Amniotic stem cell (primary cell): ENCODE results near the gene GNAS-AS1.

Experiments
- DNase-seq: peaks from one replicate; lab custom pipeline; 2025; lab: John Stamatoyannopoulos, UW

GNAS-AS1 gene

DNA sequence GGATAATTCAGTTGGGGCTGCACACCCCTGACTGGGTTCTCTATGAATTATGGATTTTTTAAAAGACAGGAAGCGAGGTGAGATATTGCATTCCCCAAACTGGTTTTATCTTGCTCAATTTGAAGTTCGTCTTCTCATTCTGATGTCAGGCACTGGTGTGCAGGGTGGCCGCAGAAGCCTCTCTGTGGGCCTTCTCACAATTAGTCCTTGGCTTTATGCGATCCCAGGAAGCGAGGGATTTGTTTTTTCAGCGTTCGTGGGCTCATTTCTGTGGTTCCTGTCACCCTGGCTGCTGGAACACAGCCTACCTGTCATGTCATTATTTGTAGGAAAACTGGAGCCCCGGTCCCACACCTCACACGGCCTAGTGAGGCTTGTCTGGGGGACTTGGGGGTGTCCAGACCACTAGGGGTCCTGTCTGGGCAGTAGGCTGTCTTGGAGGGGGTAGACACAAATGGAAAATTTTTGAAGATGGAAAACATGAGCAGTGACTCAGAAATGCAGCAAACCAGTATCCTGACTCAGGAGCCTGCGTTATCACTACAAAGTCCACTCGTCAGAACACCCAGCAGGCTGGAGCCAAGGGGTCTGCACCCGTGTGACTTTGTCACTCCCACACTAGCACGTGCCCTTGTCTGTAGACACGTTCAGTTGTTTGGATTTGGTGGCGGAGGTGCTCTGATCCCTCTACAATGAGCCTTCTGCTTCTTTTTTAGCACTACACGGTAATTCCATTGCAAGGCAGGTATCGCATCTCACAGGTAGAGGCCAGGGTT lies 42.2 kb downstream of the GNAS-AS1 start:
- DNase-seq: no peak

GRCh38 chr20:58807801-58808200 lies 42.9 kb downstream of the GNAS-AS1 start:
- no peak for DNase-seq

DNA sequence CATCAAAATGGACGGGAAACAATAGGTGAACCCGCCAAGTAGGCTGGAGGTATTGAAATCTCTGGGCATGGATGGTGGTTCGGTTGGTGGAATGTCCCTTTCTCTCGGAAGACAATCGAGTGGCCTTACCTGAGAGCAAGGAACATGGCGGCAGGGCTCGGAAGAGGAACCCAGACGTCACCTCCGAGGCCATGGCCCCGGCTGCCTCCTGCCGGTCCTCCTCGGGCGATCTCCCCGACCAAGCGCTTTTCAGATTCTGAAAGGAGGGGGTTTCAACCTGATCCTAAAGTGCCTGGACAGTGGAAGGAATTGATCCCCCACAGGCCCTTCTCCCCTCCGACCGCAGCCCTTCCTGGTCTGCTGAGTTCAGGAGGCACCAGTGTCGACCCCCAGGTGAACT lies 47.2 kb downstream of the GNAS-AS1 start:
- DNase-seq: no peak

GRCh38 chr20:58802061-58802460 lies 48.6 kb downstream of the GNAS-AS1 start:
- DNase-seq: no peak

DNA sequence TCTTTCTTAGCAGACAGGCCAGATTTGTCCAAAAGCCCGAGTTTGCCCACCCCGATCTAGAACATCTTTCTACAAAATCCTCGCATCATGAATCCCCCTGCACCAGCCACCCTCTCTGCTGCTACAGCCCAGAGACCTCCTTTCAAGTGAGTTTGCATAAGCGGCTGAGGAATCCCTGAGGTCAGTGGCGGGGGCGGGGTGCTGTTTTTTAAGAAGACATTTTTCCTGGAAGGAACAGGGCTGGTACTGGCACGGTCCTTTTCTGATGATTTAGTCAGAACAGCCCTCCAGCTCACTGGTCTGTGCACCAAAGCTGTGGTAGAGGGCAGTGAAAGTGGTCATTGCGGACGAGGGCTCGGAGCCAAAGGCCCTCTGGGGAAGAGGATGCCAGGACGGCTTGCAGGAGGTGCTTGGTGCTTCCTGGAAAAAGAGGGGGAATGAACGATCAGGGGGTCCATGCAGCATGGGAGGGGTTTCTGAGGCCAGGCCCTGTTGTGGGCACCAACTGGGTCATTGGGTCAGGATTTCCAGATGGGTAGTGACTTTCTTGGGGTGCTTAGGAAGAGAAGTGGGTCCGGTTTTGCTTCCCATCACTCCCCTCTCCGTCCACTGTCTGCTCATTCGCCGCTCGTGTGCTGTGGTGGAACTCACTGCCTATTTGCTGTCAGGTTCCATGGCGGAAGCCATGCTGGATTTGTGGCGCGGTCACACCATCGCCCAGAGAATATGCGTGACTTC lies 50.4 kb downstream of the GNAS-AS1 start:
- DNase-seq: no peak

DNA sequence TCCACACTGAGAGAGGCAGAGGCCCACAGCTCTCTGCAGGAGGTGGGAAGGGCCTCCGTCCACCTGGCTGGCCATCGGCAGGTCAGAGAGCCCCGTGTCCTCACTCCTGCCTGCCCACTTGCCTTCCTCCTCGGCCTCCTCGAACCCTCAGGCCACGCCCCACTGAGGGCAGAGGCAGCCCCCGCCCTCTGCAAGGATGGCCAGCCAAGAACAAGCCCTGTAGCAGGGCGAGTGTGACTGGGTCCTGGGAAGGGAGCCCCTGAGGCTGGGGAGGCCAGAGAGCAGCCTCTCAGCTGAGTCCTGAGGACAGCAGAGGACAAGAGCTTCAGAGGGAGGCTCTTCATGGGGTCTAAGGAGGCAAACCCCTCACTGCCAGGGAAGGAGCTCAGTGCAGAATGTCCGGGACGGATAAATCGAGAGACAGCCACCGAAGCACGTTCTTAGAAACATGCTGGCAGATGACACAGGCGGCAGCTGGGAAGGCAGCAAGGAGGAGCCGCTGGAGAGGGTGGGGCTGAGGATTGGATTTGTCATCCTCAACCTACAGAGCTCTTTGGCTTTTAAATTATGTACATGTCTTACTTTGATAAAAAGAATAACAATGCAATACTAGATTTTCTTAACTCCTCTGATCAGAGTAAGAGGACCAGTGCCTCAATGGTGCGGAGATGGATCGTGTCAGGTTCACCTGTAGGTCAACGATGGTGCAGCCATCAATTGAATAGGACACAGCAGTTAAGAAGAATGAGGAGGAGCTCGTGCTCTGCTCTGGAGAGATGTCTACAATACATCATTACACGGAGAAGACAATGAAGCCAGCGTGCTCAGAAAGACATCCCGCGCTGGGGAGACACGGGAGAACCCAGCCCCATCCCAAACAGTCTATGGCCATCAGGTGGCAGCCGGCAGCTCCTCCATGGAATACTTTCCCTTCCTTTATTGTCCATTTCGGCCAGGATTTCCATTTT lies 53.0 kb downstream of the GNAS-AS1 start:
- no peak for DNase-seq

- DNase-seq: no peak
These were observed 54.8 kb downstream of the GNAS-AS1 start for GRCh38 chr20:58795923-58796245.

DNA sequence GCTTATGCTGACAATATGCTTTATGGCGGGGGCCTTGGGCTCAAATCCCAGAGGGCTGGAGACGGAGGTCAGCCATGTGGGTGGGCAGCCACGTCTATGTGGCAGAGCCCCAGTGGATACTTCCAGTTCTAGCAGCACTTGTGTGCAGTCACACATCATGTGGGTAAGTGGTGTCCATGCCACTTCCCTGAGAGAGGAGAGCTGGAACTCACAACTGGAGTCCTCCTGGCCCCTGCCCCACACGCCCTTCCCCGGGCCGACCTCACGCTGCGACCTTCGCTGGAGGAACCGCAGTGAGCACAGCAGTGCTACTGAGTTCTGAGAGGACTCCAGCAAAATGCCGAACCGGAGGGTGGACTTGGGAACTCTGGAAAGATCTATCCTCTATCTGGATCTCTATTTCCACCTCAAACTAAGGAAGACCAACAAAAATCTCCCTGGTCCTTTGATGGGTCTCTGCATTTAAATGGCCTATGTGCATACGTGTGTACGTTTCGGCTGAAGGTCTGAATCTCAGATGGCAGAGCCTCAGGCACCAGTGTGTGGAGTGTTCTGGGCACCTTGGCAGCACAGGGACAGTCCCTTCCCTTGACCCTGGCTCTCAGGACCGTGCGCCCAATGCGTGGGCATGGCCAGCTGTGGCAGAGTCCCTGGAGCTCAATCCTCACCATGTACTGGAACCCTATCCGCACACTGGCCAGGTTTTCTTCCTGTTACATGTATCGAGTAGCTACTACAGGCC lies 55.4 kb downstream of the GNAS-AS1 start:
- DNase-seq: no peak

GRCh38 chr20:58794510-58795180 lies 56.1 kb downstream of the GNAS-AS1 start:
- DNase-seq: no peak

- no peak for DNase-seq
These were observed 56.9 kb downstream of the GNAS-AS1 start for GRCh38 chr20:58793512-58794420.

DNA sequence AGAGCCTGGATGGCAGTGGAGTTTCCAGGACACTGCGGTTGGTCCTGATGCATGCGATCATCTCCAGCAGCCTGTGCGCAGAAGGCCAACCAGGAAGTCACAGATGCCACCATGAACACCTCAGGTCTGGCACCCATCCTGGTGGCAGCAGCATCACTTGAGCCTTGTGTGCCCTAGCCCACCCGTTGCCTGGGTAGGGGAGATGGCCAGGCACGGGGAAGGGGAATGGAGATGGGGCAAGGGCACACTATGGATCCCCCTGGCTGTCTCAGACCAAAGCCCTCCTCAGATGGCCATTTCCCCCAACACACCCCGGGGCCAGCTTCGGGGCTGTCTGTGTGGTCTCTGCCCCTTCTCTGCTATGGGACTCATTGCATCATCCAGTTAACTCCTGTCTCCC lies 58.3 kb downstream of the GNAS-AS1 start:
- DNase-seq: no peak

- no peak for DNase-seq
These were observed 59.4 kb downstream of the GNAS-AS1 start for GRCh38 chr20:58791286-58791685.

GRCh38 chr20:58790454-58790853 lies 60.2 kb downstream of the GNAS-AS1 start:
- no peak for DNase-seq

DNA sequence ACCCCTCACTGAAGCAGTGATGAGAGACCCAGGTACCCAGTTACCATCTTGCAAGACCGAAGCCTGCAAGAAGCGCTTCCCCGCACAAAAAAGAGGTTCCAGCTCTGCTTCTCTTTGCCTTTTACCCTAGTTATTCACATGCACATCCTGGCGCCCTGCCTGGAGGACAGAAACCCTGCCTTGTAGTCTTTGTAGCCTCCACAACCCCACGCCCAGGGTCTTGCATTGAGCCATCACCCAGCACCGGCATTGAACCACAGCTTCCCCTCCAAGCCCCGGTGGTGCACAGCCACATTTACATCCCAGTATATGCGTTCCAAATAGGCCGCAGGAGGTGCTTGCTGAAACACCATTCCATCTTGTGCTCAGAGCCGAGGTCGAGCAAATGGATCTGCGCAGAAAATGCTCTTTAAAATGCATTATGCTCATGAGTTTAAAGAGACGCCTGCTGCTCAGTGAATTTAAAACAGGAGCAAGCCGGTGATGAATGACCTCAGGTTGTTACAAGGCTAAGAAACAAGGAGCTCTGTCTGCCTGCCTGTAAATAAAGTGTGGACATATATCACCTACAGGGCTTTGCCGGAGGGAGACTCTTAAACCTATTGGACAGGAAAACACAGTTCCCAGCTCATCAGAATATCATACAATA lies 61.7 kb downstream of the GNAS-AS1 start:
- DNase-seq: no peak

DNA sequence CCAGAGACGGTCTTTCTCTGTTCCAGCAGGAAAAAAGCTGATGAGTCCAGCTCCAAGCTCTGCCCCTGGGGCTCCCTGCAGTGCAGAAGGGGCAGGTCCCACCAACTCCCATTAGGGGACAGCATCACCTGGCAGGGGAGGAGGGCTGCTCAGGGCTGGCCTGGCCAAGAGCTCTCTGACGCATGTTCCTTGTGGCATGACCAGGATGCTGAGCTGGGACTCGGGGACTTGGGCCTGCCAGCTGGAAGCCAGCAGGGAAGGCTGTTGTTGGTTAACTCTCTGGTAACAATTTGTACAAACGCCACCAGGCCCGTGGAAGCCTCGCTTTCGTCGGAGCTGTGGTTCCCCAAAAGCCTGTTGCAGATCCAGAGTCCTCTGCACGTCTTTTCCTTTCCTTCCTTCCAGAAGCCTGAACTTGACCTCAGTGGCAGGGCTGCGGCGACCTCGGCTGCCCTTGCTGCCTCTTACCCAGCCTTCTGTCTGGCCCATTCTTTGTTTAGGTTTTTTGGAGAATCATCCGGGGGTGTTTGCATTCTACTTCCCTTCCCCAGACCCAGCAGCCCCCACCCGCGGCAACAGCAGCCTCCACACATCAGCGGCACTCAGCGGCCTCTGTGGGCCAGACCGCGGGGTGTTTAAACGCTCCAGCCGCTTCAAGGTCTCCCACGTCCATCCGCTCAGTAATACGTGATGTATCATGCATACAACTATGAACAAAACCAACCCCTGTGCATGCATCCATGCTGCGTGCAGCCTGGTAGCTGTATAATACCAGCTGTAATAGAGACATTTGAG lies 63.3 kb downstream of the GNAS-AS1 start:
- no peak for DNase-seq

GRCh38 chr20:58784321-58785074 lies 66.2 kb downstream of the GNAS-AS1 start:
- no peak for DNase-seq

GRCh38 chr20:58783511-58784011 lies 67.1 kb downstream of the GNAS-AS1 start:
- no peak for DNase-seq

DNA sequence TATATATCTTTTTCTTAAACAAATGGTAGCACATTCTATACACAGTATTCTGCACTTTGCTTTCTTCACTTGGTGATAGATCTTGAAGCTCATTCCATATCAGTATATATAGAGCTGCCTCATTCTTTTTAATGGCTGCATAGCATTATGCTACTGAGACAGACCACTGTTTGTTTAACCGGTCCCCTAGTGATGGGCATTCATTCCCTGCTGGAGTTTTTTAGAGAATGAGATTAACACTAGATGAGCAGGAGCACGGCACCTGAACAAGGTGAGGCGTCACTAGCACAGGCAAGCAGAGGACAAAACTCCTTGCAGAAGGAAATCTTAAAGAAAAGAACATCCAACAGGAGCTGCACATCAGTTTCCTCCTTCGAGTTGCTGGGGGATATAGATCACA lies 69.6 kb downstream of the GNAS-AS1 start:
- DNase-seq: no peak
